IMR-90 (cell line): Measurements from ENCODE around the gene FBXL16. TPM values are rescaled to one million over a fixed set of nuclear protein-coding genes. Genes with fewer than 3 reads are reported as not detected.

Source experiments
- ATAC-seq: fragments of 200-7000 bp; cut with Tn5 transposase; 2 replicates; pipeline ENCODE4 v1.9.1; 2020; ENCODE audit warnings: low read depth, mild to moderate bottlenecking, moderate library complexity
- BruUV-seq: library from RNA; stranded (reverse); fragments of 400-500 nt; replicated peaks from 2 replicates; lab custom pipeline; 2021; lab: Mats Ljungman, UMichigan
- CTCF ChIA-PET: fragments of 300-600 bp; formaldehyde crosslinking; extraction: SDS; loops from one replicate; lab custom pipeline; 2021; ENCODE audit warnings: antibody characterized with exemption; lab: Yijun Ruan, JAX
- POLR2A ChIA-PET: fragments of 300-600 bp; sonication (Branson Sonifier 250); formaldehyde crosslinking; loops from one replicate; lab custom pipeline; 2022; ENCODE audit warnings: antibody characterized with exemption; ENCODE audit not compliant: unreplicated experiment; lab: Charles Lee
- DNase-seq: peaks from one replicate; pipeline ENCODE4 v3.0.0; 2013
- H2AFZ ChIP-seq: replicated peaks from 2 replicates; pipeline ENCODE3; 2013; ENCODE audit warnings: low read length, mild to moderate bottlenecking; ENCODE audit not compliant: poor library complexity
- H2AK5ac ChIP-seq: 2 replicates; pipeline ENCODE4 v1.6.1; 2013; ENCODE audit warnings: low read depth, low read length, inconsistent platforms
- H2AK9ac ChIP-seq: replicated peaks from 2 replicates; pipeline ENCODE3; 2013; ENCODE audit warnings: mild to moderate bottlenecking, low read depth, low read length, moderate library complexity; ENCODE audit not compliant: poor library complexity
- H2BK120ac ChIP-seq: 2 replicates; pipeline ENCODE4 v1.6.1; 2013; ENCODE audit warnings: low read depth, low read length, inconsistent platforms
- H2BK15ac ChIP-seq: 3 replicates; pipeline ENCODE4 v1.6.1; 2013; ENCODE audit warnings: low read depth, low read length, inconsistent platforms
- H2BK20ac ChIP-seq: 2 replicates; pipeline ENCODE4 v1.6.1; 2013; ENCODE audit warnings: low read depth, mild to moderate bottlenecking, inconsistent platforms, low read length, moderate library complexity
- H2BK5ac ChIP-seq: 2 replicates; pipeline ENCODE4 v1.6.1; 2013; ENCODE audit warnings: mild to moderate bottlenecking, low read depth, low read length, inconsistent platforms; ENCODE audit not compliant: poor library complexity, severe bottlenecking
- H3K14ac ChIP-seq: replicated peaks from 2 replicates; pipeline ENCODE4 v1.6.1; 2013; ENCODE audit warnings: low read depth, low read length, inconsistent platforms
- H3K18ac ChIP-seq: 2 replicates; pipeline ENCODE4 v1.6.1; 2013; ENCODE audit warnings: low read depth, low read length, control low read depth
- H3K23ac ChIP-seq: 2 replicates; pipeline ENCODE4 v1.6.1; 2013; ENCODE audit warnings: low read depth, low read length, inconsistent platforms
- H3K27ac ChIP-seq: 2 replicates; pipeline ENCODE4 v1.5.1; 2013; ENCODE audit warnings: mild to moderate bottlenecking, control low read depth, low read length; ENCODE audit not compliant: insufficient read depth
- H3K27me3 ChIP-seq: 2 replicates; pipeline ENCODE4 v1.6.1; 2013; ENCODE audit warnings: low read length; ENCODE audit not compliant: control insufficient read depth, insufficient read depth
- H3K36me3 ChIP-seq: 2 replicates; pipeline ENCODE4 v1.6.1; 2013; ENCODE audit warnings: low read length, mixed read lengths; ENCODE audit not compliant: control insufficient read depth, insufficient read depth
- H3K4ac ChIP-seq: 2 replicates; pipeline ENCODE4 v1.6.1; 2013; ENCODE audit warnings: low read depth, low read length, inconsistent platforms
- H3K4me1 ChIP-seq: 2 replicates; pipeline ENCODE4 v1.6.1; 2013; ENCODE audit warnings: low read length, mixed read lengths; ENCODE audit not compliant: control insufficient read depth, insufficient read depth
- H3K4me2 ChIP-seq: 2 replicates; pipeline ENCODE4 v1.6.1; 2013; ENCODE audit warnings: low read depth, mild to moderate bottlenecking, control low read depth, low read length, moderate library complexity
- H3K4me3 ChIP-seq: 2 replicates; pipeline ENCODE4 v1.5.1; 2013; ENCODE audit warnings: low read depth, mild to moderate bottlenecking, control low read depth, low read length, moderate library complexity; ENCODE audit not compliant: insufficient read depth
- H3K56ac ChIP-seq: 2 replicates; pipeline ENCODE4 v1.6.1; 2013; ENCODE audit warnings: low read length, inconsistent platforms; ENCODE audit not compliant: insufficient read depth; ENCODE audit errors: extremely low read depth
- H3K79me1 ChIP-seq, 2 experiments: 2 replicates each; pipeline ENCODE4 v1.6.1; 2013; ENCODE audit warnings: low read length in 2 of 2, inconsistent platforms in 1 of 2, low read depth in 1 of 2
- H3K9ac ChIP-seq: 2 replicates; pipeline ENCODE4 v1.6.1; 2013; ENCODE audit warnings: low read depth, low read length, control low read depth
- H3K9me1 ChIP-seq: 2 replicates; pipeline ENCODE4 v1.6.1; 2013; ENCODE audit warnings: low read length, inconsistent platforms; ENCODE audit not compliant: insufficient read depth
- H3K9me3 ChIP-seq: 2 replicates; pipeline ENCODE4 v1.6.1; 2013; ENCODE audit warnings: low read length; ENCODE audit not compliant: control insufficient read depth, insufficient read depth
- H4K20me1 ChIP-seq: 2 replicates; pipeline ENCODE4 v1.6.1; 2013; ENCODE audit warnings: low read length, inconsistent platforms; ENCODE audit not compliant: insufficient read depth
- H4K5ac ChIP-seq: 2 replicates; pipeline ENCODE4 v1.6.1; 2013; ENCODE audit warnings: mild to moderate bottlenecking, low read depth, low read length, control low read depth
- H4K8ac ChIP-seq, 2 experiments: 2 replicates each; pipeline ENCODE4 v1.6.1; 2013; ENCODE audit warnings: low read depth in 2 of 2, low read length in 2 of 2, control low read depth in 1 of 2, inconsistent platforms in 1 of 2
- H4K91ac ChIP-seq: 2 replicates; pipeline ENCODE4 v1.6.1; 2013; ENCODE audit warnings: low read depth, low read length, inconsistent platforms; ENCODE audit not compliant: insufficient read depth
- CEBPB ChIP-seq: IDR thresholded peaks from 2 replicates; pipeline ENCODE4 v1.6.1; 2012; ENCODE audit warnings: low read depth, low read length, improper control_type of control experiment
- CHD1 ChIP-seq: IDR thresholded peaks from 2 replicates; pipeline ENCODE4 v1.6.1; 2012; ENCODE audit warnings: low read depth, low read length, improper control_type of control experiment
- CTCF ChIP-seq: conservative IDR thresholded peaks from 2 replicates; pipeline ENCODE4 v1.5.1; 2012; ENCODE audit warnings: mild to moderate bottlenecking, low read depth, low read length, improper control_type of control experiment
- MXI1 ChIP-seq: IDR thresholded peaks from 2 replicates; pipeline ENCODE4 v1.6.1; 2012; ENCODE audit warnings: low read depth, mild to moderate bottlenecking, low read length, moderate library complexity, borderline replicate concordance
- USF2 ChIP-seq: fragments of 150-350 bp; IDR thresholded peaks from 2 replicates; pipeline ENCODE4 v1.6.1; 2017; ENCODE audit warnings: mild to moderate bottlenecking, antibody characterized with exemption, low read length, low read depth
- WGBS, 2 experiments: methylation state at CpG; one replicate each; pipeline versions ENCODE4 v1.1.5 to v1.1.7; 2013; ENCODE audit warnings: missing lambda C conversion rate in 2 of 2; ENCODE audit not compliant: insufficient read length in 1 of 2; ENCODE audit errors: extremely low coverage in 2 of 2; 5-methylcytosine and 5-hydroxymethylcytosine counted together
- dilution Hi-C: fragments of 300-500 bp; cut with HindIII; formaldehyde crosslinking; loops from one replicate; pipeline ENCODE4 v1.14.3; 2018; ENCODE audit warnings: low sequenced_read_pairs; ENCODE audit not compliant: unreplicated experiment
- in situ Hi-C: fragments of 300-500 bp; cut with MboI; formaldehyde crosslinking; loops from 3 replicates; pipeline ENCODE4 v1.14.3; 2019; ENCODE audit warnings: low sequenced_read_pairs, inconsistent platforms, mixed read lengths
- intact Hi-C: fragments of 100-400 bp; cut with micrococcal nuclease; formaldehyde crosslinking; loops from 2 replicates; pipeline ENCODE4 v1.10.0; 2022
- polyA plus RNA-seq, 3 experiments: library from polyadenylated mRNA; depleted of rRNA; stranded (reverse); fragments of >200 nt; gene quantifications; 2 replicates each; pipeline ENCODE4 v1.2.3, GENCODE V29; 2012; ENCODE audit warnings: low replicate concordance in 1 of 3
- total RNA-seq: library from RNA; depleted of rRNA; stranded (reverse); fragments of >200 nt; gene quantifications from 2 replicates; pipeline ENCODE4 v1.2.3, GENCODE V29; 2012

FBXL16 gene
- total and polyA plus RNA-seq, 2 of the 4 experiments (the other 2 are of a cell fraction): 0.18 to 2.2 TPM

- Histone ChIP-seq H3K18ac (no peak overlapping the region), H3K14ac (no peak overlapping the region), H2BK5ac (no peak overlapping the region), H4K20me1 (no peaks in the 10 kb centered on the region), H2BK20ac (0 out of 2 replicates have a peak overlapping the region, but pooled peaks have one; percentile 45), H2AFZ (no peak overlapping the region), H3K56ac (no peak overlapping the region), H3K79me1 (no peaks in the 10 kb centered on the region), H3K27me3 (peaks cover 11% of the 10 kb centered on the region), H3K27ac (no peak overlapping the region), H3K36me3 (no peaks in the 10 kb centered on the region), H2BK120ac (0 out of 2 replicates have a peak overlapping the region, but pooled peaks have one; percentile 40), H2AK5ac (no peak overlapping the region), H2AK9ac (no peak overlapping the region), H4K8ac (no peak overlapping the region), H2BK15ac (no peak overlapping the region), H3K9me3 (no peaks in the 10 kb centered on the region), H3K23ac (no peak overlapping the region), H3K9ac (no peak overlapping the region), H3K4ac (no peak overlapping the region), H4K91ac (no peak overlapping the region), H3K9me1 (no peaks in the 10 kb centered on the region), H3K4me1 (no peaks in the 10 kb centered on the region), H4K5ac (peak overlapping the region; percentile 63; the same call in 1 of the 2 replicates), H3K4me2 (no peak overlapping the region), H3K4me3 (no peak overlapping the region)
- 80% methylated on average over 1 of the region's 6 CpGs; no CpG with 5 or more reads in 1 of the 2 experiments for WGBS, 2 experiments
- intact Hi-C loops: no loop called here
- CTCF ChIA-PET: interaction anchor here (0.6 to 1.0 kb wide), 2 partner anchors 12 to 42 kb away, joined by 3 read pairs; no protein-coding TSS in a partner anchor
- TF ChIP-seq CTCF (no peak), CEBPB (peak; percentile 93), CHD1 (no peak), MXI1 (no peak), USF2 (no peak)
- in situ Hi-C loops: no loop called here
- no TSS peak for BruUV-seq
- DNase-seq (peak; percentile 81), ATAC-seq (peak; percentile 75)
- POLR2A ChIA-PET: interaction anchor here (0.6 kb wide), 1 partner anchor 351 kb away, joined by 4 read pairs; no protein-coding TSS in a partner anchor
- dilution Hi-C loops: no loop called here
Measured at GRCh38 chr16:749010-749409, 43.4 kb upstream of the FBXL16 start.
